ENCODE results near the gene ACTL9. TPM values are rescaled to one million over a fixed set of nuclear protein-coding genes. Genes with fewer than 3 reads are reported as not detected.

The ACTL9 gene
- polyA plus RNA-seq, 3 donors: not detected

DNA sequence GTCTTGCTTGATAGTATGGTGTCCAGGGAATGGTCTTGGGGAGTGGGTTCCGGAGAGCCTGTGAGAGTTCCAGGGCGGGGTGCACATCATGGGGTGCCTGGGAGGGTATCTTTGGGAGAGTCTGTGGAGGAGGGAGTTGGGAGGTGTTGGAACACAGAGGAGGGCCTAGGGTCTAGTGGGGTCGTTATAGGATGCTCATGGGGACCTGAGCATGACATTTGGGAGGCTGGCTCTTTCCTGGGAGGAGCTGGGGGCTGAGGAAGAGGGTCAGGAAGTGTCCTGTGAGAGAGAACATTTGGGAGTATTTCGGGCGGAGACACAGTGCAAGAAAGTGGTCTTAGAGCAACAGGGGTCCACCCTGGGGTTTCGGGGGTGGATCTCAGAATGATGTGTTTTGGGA lies 2.7 kb downstream of the ACTL9 start:
- H3K4me1 Mint-ChIP-seq: peaks cover 8% of the 10 kb centered on the region
- peak overlapping the region in 1 of 7 donors; percentile 13 for H3K27ac Mint-ChIP-seq
- Histone ChIP-seq H3K79me2 (ENCODE audit: insufficient read depth, low read length) (no peaks in the 10 kb centered on the region), H3K4me1 (ENCODE audit: control insufficient read depth in 1 of 2, insufficient read depth in 2 of 2, low read length in 2 of 2) (peaks cover 0 to 4% of the 10 kb centered on the region in 2 donors), H3K4me3 (replicated peaks in 1 of 3; ENCODE audit: low read depth in 2 of 3, low read length in 3 of 3) (no peak overlapping the region), H3K9ac (ENCODE audit: insufficient read depth, low read length, poor library complexity, severe bottlenecking) (no peak overlapping the region), H2AFZ (ENCODE audit: insufficient read depth, low read depth, low read length, poor library complexity, severe bottlenecking) (no peak overlapping the region), H4K20me1 (ENCODE audit: insufficient read depth, low read length) (no peaks in the 10 kb centered on the region), H3K36me3 (replicated peaks in 1 of 2; ENCODE audit: control insufficient read depth in 1 of 2, insufficient read depth in 2 of 2, low read length in 2 of 2) (no peaks in the 10 kb centered on the region), H3K27ac (ENCODE audit: low read depth in 1 of 2, low read length in 2 of 2) (no peak overlapping the region), H3K9me3 (replicated peaks in 1 of 2; ENCODE audit: control insufficient read depth in 1 of 2, insufficient read depth in 1 of 2, low read length in 2 of 2) (no peaks in the 10 kb centered on the region), H3K4me2 (replicated peaks; ENCODE audit: extremely low read depth, low read length, poor library complexity, severe bottlenecking) (no peak overlapping the region), H3K27me3 (ENCODE audit: control insufficient read depth in 2 of 2, insufficient read depth in 2 of 2, low read length in 2 of 2) (no peaks in the 10 kb centered on the region)
- TF ChIP-seq, protein P1, sequence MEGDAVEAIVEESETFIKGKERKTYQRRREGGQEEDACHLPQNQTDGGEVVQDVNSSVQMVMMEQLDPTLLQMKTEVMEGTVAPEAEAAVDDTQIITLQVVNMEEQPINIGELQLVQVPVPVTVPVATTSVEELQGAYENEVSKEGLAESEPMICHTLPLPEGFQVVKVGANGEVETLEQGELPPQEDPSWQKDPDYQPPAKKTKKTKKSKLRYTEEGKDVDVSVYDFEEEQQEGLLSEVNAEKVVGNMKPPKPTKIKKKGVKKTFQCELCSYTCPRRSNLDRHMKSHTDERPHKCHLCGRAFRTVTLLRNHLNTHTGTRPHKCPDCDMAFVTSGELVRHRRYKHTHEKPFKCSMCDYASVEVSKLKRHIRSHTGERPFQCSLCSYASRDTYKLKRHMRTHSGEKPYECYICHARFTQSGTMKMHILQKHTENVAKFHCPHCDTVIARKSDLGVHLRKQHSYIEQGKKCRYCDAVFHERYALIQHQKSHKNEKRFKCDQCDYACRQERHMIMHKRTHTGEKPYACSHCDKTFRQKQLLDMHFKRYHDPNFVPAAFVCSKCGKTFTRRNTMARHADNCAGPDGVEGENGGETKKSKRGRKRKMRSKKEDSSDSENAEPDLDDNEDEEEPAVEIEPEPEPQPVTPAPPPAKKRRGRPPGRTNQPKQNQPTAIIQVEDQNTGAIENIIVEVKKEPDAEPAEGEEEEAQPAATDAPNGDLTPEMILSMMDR (IDR thresholded peaks at IDR 0.05): no peak
- intact Hi-C loops (cut with micrococcal nuclease): loop anchor here (2.0 to 10.0 kb wide), 4 partner anchors 41 to 113 kb away; partner anchors contain the start of gene ADAMTS10 (in 1 of the 2)
- WGBS (ENCODE audit: insufficient coverage): 89% methylated on average over 6 of the region's 6 CpGs
- H3K36me3 Mint-ChIP-seq: no peaks in the 10 kb centered on the region
- no peak overlapping the region for H3K4me3 Mint-ChIP-seq
- DNase-seq: no peak
- peaks cover 0 to 4% (median 2%) of the 10 kb centered on the region in 7 donors for H3K9me3 Mint-ChIP-seq
- H3K27me3 Mint-ChIP-seq (ENCODE audit: low read depth in 3 of 3): peaks cover 9 to 52% (median 16%) of the 10 kb centered on the region in 3 donors

DNA sequence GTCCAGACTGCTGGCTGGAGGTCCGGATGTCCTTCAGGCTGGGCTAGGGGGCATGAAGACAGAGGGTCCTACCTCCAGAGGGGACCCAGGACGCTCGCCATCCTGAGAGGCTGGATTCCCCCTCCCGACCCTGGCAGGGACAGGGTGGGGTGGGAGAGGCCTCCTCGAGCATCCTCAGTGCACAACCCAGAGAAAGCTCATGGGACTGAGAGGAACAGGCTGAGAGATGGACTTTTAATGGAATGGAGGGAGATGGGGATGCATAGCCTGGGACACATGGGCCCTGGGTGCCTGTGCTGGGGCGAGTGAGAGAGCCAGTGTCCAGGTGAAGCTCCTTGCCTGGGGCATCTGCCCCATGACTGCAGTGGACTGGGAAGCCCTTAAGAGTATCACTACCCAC lies 3.1 kb downstream of the ACTL9 start:
- intact Hi-C loops (cut with micrococcal nuclease): loop anchor here (2.0 to 10.0 kb wide), 4 partner anchors 41 to 113 kb away; partner anchors contain the start of gene ADAMTS10 (in 1 of the 2)
- H3K27me3 ChIP-seq (ENCODE audit: control insufficient read depth in 2 of 2, insufficient read depth in 2 of 2, low read length in 2 of 2): no peaks in the 10 kb centered on the region
- peaks cover 5% of the 10 kb centered on the region for H3K4me1 Mint-ChIP-seq

More for the DNA sequence above, 3.1 kb downstream of the ACTL9 start:
- 87% methylated on average over 6 of the region's 6 CpGs for WGBS (ENCODE audit: insufficient coverage)
- Mint-ChIP-seq H3K27ac (no peak overlapping the region), H3K4me3 (no peak overlapping the region), H3K36me3 (no peaks in the 10 kb centered on the region), H3K9me3 (peaks cover 0 to 4% (median 2%) of the 10 kb centered on the region in 7 donors), H3K27me3 (ENCODE audit: low read depth in 3 of 3) (peaks cover 9 to 52% (median 12%) of the 10 kb centered on the region in 3 donors)
- Histone ChIP-seq H3K4me3 (replicated peaks in 1 of 3; ENCODE audit: low read depth in 2 of 3, low read length in 3 of 3) (no peak overlapping the region), H3K4me2 (replicated peaks; ENCODE audit: extremely low read depth, low read length, poor library complexity, severe bottlenecking) (no peak overlapping the region), H3K36me3 (replicated peaks in 1 of 2; ENCODE audit: control insufficient read depth in 1 of 2, insufficient read depth in 2 of 2, low read length in 2 of 2) (no peaks in the 10 kb centered on the region), H3K9me3 (replicated peaks in 1 of 2; ENCODE audit: control insufficient read depth in 1 of 2, insufficient read depth in 1 of 2, low read length in 2 of 2) (no peaks in the 10 kb centered on the region), H3K9ac (ENCODE audit: insufficient read depth, low read length, poor library complexity, severe bottlenecking) (no peak overlapping the region), H3K79me2 (ENCODE audit: insufficient read depth, low read length) (no peaks in the 10 kb centered on the region), H3K4me1 (ENCODE audit: control insufficient read depth in 1 of 2, insufficient read depth in 2 of 2, low read length in 2 of 2) (no peaks in the 10 kb centered on the region), H2AFZ (ENCODE audit: insufficient read depth, low read depth, low read length, poor library complexity, severe bottlenecking) (no peak overlapping the region), H3K27ac (ENCODE audit: low read depth in 1 of 2, low read length in 2 of 2) (no peak overlapping the region), H4K20me1 (ENCODE audit: insufficient read depth, low read length) (no peaks in the 10 kb centered on the region)
- no peak for DNase-seq
- TF ChIP-seq, protein P1 (IDR thresholded peaks at IDR 0.05): no peak

Data from CD14-positive monocyte (primary cell).